C4-2B (cell line): ENCODE data around the gene ITPKB.

Experiments used
- H3K27ac ChIP-seq: fragments of 450-650 bp; 2 replicates; pipeline ENCODE4 v1.5.1; 2017
- CTCF ChIP-seq: fragments of 450-650 bp; conservative IDR thresholded peaks from 2 replicates; pipeline ENCODE4 v1.5.1; 2017; ENCODE audit warnings: mild to moderate bottlenecking
- ZFX ChIP-seq: fragments of 450-650 bp; IDR thresholded peaks from 2 replicates; pipeline ENCODE4 v1.6.1; 2017

ITPKB gene

GRCh38 chr1:226586650-226587422 lies 152.2 kb downstream of the ITPKB start:
- no peak for TF ChIP-seq ZFX
- TF ChIP-seq CTCF: no peak
- H3K27ac ChIP-seq: no peak overlapping the region

- TF ChIP-seq CTCF (no peak), ZFX (no peak)
- H3K27ac ChIP-seq: no peak overlapping the region
Measured at GRCh38 chr1:226586116-226586515, 153.0 kb downstream of the ITPKB start.

GRCh38 chr1:226584164-226584563 lies 154.9 kb downstream of the ITPKB start:
- TF ChIP-seq ZFX (no peak), CTCF (no peak)
- no peak overlapping the region for H3K27ac ChIP-seq

- H3K27ac ChIP-seq: no peak overlapping the region
Measured at GRCh38 chr1:226582966-226583365, 156.1 kb downstream of the ITPKB start.

More at GRCh38 chr1:226582966-226583365, 156.1 kb downstream of the ITPKB start:
- TF ChIP-seq CTCF (no peak), ZFX (no peak)
